ENCODE measurements around the gene PDCD1.

Gene PDCD1

GRCh38 chr2:241895427-241895711, 36.7 kb upstream of the PDCD1 start:
- no peak for TF ChIP-seq CTCF (IDR thresholded peaks at IDR 0.05; ENCODE audit: insufficient read depth, low read length, poor library complexity, severe bottlenecking)
- no peak for DNase-seq (ENCODE audit: extremely low read depth, insufficient read length)
- Histone ChIP-seq H3K4me3 (replicated peaks; ENCODE audit: low read depth, low read length) (no peak overlapping the region), H3K36me3 (ENCODE audit: control insufficient read depth, insufficient read depth, low read length) (no peaks in the 10 kb centered on the region; the same call in 1 of the 2 replicates), H3K27me3 (replicated peaks; ENCODE audit: control insufficient read depth, insufficient read depth, low read length) (no peaks in the 10 kb centered on the region)

- no peaks in the 10 kb centered on the region for H3K27me3 ChIP-seq (replicated peaks; ENCODE audit: control insufficient read depth, insufficient read depth, low read length)
- no peak for DNase-seq (ENCODE audit: extremely low read depth, insufficient read length)
- TF ChIP-seq CTCF (IDR thresholded peaks at IDR 0.05; ENCODE audit: insufficient read depth, low read length, poor library complexity, severe bottlenecking): no peak
- H3K36me3 ChIP-seq (ENCODE audit: control insufficient read depth, insufficient read depth, low read length): no peaks in the 10 kb centered on the region; the same call in 1 of the 2 replicates
- no peak overlapping the region for H3K4me3 ChIP-seq (replicated peaks; ENCODE audit: low read depth, low read length)
Measured at GRCh38 chr2:241894681-241895426, 36.2 kb upstream of the PDCD1 start.

GRCh38 chr2:241894056-241894641, 35.5 kb upstream of the PDCD1 start:
- no peak overlapping the region for H3K4me3 ChIP-seq (replicated peaks; ENCODE audit: low read depth, low read length)
- DNase-seq (ENCODE audit: extremely low read depth, insufficient read length): no peak
- H3K27me3 ChIP-seq (replicated peaks; ENCODE audit: control insufficient read depth, insufficient read depth, low read length): no peaks in the 10 kb centered on the region
- no peaks in the 10 kb centered on the region; the same call in 1 of the 2 replicates for H3K36me3 ChIP-seq (ENCODE audit: control insufficient read depth, insufficient read depth, low read length)
- TF ChIP-seq CTCF (IDR thresholded peaks at IDR 0.05; ENCODE audit: insufficient read depth, low read length, poor library complexity, severe bottlenecking): no peak

GRCh38 chr2:241893265-241893664, 34.6 kb upstream of the PDCD1 start:
- Histone ChIP-seq H3K4me3 (replicated peaks; ENCODE audit: low read depth, low read length) (no peak overlapping the region), H3K36me3 (ENCODE audit: control insufficient read depth, insufficient read depth, low read length) (no peaks in the 10 kb centered on the region; the same call in 1 of the 2 replicates)
- no peak for DNase-seq (ENCODE audit: extremely low read depth, insufficient read length)

GRCh38 chr2:241892299-241893137, 33.8 kb upstream of the PDCD1 start:
- no peaks in the 10 kb centered on the region; the same call in 1 of the 2 replicates for H3K36me3 ChIP-seq (ENCODE audit: control insufficient read depth, insufficient read depth, low read length)
- H3K4me3 ChIP-seq (replicated peaks; ENCODE audit: low read depth, low read length): no peak overlapping the region
- no peak for TF ChIP-seq CTCF (IDR thresholded peaks at IDR 0.05; ENCODE audit: insufficient read depth, low read length, poor library complexity, severe bottlenecking)
- DNase-seq (ENCODE audit: extremely low read depth, insufficient read length): no peak
- no peaks in the 10 kb centered on the region for H3K27me3 ChIP-seq (replicated peaks; ENCODE audit: control insufficient read depth, insufficient read depth, low read length)

More at GRCh38 chr2:241893265-241893664, 34.6 kb upstream of the PDCD1 start:
- TF ChIP-seq CTCF (IDR thresholded peaks at IDR 0.05; ENCODE audit: insufficient read depth, low read length, poor library complexity, severe bottlenecking): no peak
- H3K27me3 ChIP-seq (replicated peaks; ENCODE audit: control insufficient read depth, insufficient read depth, low read length): no peaks in the 10 kb centered on the region

All from GM06990 (cell line).